Lower lobe of right lung (tissue), 2 donors: ENCODE measurements around the gene PIGC. TPM values are rescaled to one million over a fixed set of nuclear protein-coding genes. Genes with fewer than 3 reads are reported as not detected.

Experiments
- ATAC-seq, 2 donors: fragments of 200-7000 bp; cut with Tn5 transposase; one replicate each; pipeline ENCODE4 v1.9.1; 2020 to 2022; ENCODE audit warnings: mild to moderate bottlenecking in 2 of 2, moderate library complexity in 2 of 2
- DNase-seq: peaks from one replicate; pipeline ENCODE4 v3.0.0-alpha.2; 2020
- H3K27ac ChIP-seq: fragments of 200-600 bp; one replicate; pipeline ENCODE4 v1.8.0; 2022
- H3K27me3 ChIP-seq: fragments of 200-600 bp; one replicate; pipeline ENCODE4 v1.8.0; 2022; ENCODE audit warnings: low read depth
- H3K36me3 ChIP-seq: fragments of 200-600 bp; one replicate; pipeline ENCODE4 v1.8.0; 2022; ENCODE audit warnings: mild to moderate bottlenecking
- H3K4me1 ChIP-seq: fragments of 200-600 bp; one replicate; pipeline ENCODE4 v1.8.0; 2022
- H3K4me3 ChIP-seq: fragments of 200-600 bp; one replicate; pipeline ENCODE4 v1.8.0; 2022; ENCODE audit warnings: mild to moderate bottlenecking
- H3K9me3 ChIP-seq: fragments of 200-600 bp; one replicate; pipeline ENCODE4 v1.8.0; 2022
- CTCF ChIP-seq: fragments of 200-600 bp; IDR thresholded peaks from one replicate; pipeline ENCODE4 v1.8.0; 2022; ENCODE audit warnings: antibody characterized with exemption, mild to moderate bottlenecking
- intact Hi-C: fragments of 100-400 bp; cut with DNase I; formaldehyde crosslinking; loops from one replicate; pipeline ENCODE4 v1.11.0; 2022
- total RNA-seq: library from RNA; stranded (reverse); fragmentation: NEBNext Ultra II Directional; extraction: Animal tissue kit (Norgen Biotek cat#: 25700); gene quantifications from one replicate; pipeline ENCODE4 v1.2.1, GENCODE V29; 2021
- donor health status: DM: no; HTN: yes; CAD: no; lungs with severe emphysema.

Gene PIGC
- total RNA-seq, 1 donor from 2014 or later: 22.8 TPM

- Histone ChIP-seq H3K4me3 (no peak overlapping the region), H3K9me3 (no peaks in the 10 kb centered on the region), H3K27ac (no peak overlapping the region), H3K36me3 (no peaks in the 10 kb centered on the region), H3K27me3 (no peaks in the 10 kb centered on the region), H3K4me1 (peaks cover 22% of the 10 kb centered on the region)
- no peak for TF ChIP-seq CTCF
- no peak for ATAC-seq
- intact Hi-C loops: no loop called here
- DNase-seq: no peak
These were observed 50.5 kb downstream of the PIGC start for GRCh38 chr1:172393354-172393753.

GRCh38 chr1:172391976-172392375, 51.9 kb downstream of the PIGC start:
- Histone ChIP-seq H3K9me3 (no peaks in the 10 kb centered on the region), H3K36me3 (no peaks in the 10 kb centered on the region), H3K4me1 (peaks cover 15% of the 10 kb centered on the region), H3K27ac (no peak overlapping the region), H3K4me3 (no peak overlapping the region), H3K27me3 (no peaks in the 10 kb centered on the region)
- intact Hi-C loops: no loop called here
- no peak for TF ChIP-seq CTCF
- DNase-seq: no peak
- no peak for ATAC-seq

Other genes with a start within 250 kb of the PIGC start
- not detected for gene C1orf105, start 23.4 kb downstream of the PIGC start, total RNA-seq
- 32.5 TPM for gene SUCO, start 89.1 kb upstream of the PIGC start, total RNA-seq
- gene FASLG, start 215.0 kb upstream of the PIGC start, total RNA-seq: 1.2 TPM